Choroid plexus epithelial cell (primary cell): ENCODE data around the gene NOX3.

Experiments used
- DNase-seq: peaks from one replicate; pipeline ENCODE4 v3.0.0-alpha.2; 2010; ENCODE audit warnings: low read depth
- H3K4me3 ChIP-seq: 2 replicates; pipeline ENCODE4 v1.5.1; 2011; ENCODE audit warnings: low read depth, mild to moderate bottlenecking, control low read depth, low read length, moderate library complexity
- TF ChIP-seq, protein P1 (sequence below): conservative IDR thresholded peaks from 2 replicates; pipeline ENCODE4 v1.5.1; 2011; ENCODE audit warnings: low read depth, mild to moderate bottlenecking, control low read depth, inconsistent platforms, low read length, moderate library complexity

NOX3 gene

DNA sequence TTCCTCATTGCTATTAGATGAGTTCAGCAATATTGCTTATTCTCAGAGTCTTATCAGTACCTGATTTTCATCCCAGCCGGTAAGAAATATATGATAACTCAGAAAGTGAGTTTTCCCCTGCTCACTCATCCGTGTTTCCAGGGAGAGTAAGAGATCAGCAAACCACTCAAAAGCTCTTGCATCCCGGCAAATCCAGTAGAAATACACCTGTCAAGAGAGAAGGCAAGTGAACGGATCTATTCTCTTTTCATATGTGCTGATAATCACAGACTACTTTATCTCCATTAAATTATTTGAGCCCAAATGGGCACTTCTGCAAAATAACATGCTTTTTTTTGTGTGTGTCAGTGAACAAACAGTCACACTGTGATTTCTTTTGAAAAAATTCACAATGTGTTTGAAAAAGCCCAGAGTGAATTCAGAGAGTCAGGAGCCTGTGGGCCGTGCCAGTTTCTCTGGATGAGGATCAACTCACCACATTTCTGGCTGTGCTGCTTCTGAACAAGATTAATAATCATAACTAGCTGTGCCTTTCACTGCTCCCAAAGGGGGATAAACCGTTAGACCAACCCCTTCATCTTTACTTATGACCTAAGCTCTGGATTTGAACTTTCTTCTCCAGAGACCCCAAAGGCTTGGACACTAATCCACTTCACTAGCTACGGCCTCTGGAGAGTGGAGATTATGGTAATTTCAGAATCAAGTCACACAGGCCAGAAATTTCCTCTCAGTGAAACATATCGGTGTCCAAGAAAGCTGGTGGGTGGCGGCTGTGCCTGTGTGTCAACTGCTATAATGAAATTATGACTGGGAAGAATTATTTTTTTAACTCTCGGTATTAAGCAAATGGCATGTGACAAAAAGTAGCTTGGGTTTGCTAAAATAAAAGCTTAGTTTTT is 44.2 kb downstream of the NOX3 start:
- no peak overlapping the region for H3K4me3 ChIP-seq
- no peak for DNase-seq
- TF ChIP-seq, protein P1, sequence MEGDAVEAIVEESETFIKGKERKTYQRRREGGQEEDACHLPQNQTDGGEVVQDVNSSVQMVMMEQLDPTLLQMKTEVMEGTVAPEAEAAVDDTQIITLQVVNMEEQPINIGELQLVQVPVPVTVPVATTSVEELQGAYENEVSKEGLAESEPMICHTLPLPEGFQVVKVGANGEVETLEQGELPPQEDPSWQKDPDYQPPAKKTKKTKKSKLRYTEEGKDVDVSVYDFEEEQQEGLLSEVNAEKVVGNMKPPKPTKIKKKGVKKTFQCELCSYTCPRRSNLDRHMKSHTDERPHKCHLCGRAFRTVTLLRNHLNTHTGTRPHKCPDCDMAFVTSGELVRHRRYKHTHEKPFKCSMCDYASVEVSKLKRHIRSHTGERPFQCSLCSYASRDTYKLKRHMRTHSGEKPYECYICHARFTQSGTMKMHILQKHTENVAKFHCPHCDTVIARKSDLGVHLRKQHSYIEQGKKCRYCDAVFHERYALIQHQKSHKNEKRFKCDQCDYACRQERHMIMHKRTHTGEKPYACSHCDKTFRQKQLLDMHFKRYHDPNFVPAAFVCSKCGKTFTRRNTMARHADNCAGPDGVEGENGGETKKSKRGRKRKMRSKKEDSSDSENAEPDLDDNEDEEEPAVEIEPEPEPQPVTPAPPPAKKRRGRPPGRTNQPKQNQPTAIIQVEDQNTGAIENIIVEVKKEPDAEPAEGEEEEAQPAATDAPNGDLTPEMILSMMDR, result no peak

- DNase-seq, result no peak
- H3K4me3 ChIP-seq, result no peak overlapping the region
- TF ChIP-seq, protein P1, result no peak
Measured at GRCh38 chr6:155409391-155409790, 46.2 kb downstream of the NOX3 start.

DNA sequence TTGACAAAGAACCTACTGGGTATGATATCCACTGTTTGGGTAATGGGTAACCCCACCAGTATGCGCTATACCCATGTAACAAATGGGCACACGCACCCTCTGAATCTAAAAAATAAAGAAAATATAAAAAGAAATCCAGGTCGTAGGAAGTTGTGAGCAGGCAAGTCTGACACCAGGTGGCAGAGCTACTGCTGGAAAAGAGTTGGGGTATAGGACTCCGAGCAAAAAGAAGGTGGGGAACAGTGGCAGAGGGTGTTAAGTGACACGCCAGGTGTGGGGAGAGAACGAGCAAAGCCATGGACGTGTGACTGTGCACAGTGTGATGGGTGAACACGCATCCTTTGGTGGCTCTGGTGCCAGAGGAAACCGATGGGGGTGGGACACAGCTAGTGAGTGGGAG is 46.7 kb downstream of the NOX3 start:
- H3K4me3 ChIP-seq, result no peak overlapping the region
- TF ChIP-seq, protein P1, result peak; percentile 21
- no peak for DNase-seq

- no peak overlapping the region for H3K4me3 ChIP-seq
- no peak for DNase-seq
- TF ChIP-seq, protein P1, result no peak
Measured at GRCh38 chr6:155408231-155408630, 47.4 kb downstream of the NOX3 start.

- TF ChIP-seq, protein P1, result peak; percentile 4
- DNase-seq, result no peak
- no peak overlapping the region for H3K4me3 ChIP-seq
Measured at GRCh38 chr6:155406801-155407200, 48.8 kb downstream of the NOX3 start.

GRCh38 chr6:155404937-155405336 is 50.7 kb downstream of the NOX3 start:
- DNase-seq, result no peak
- TF ChIP-seq, protein P1, result no peak
- no peak overlapping the region for H3K4me3 ChIP-seq
